ENCODE measurements around the gene ELMO3.

Gene ELMO3

DNA sequence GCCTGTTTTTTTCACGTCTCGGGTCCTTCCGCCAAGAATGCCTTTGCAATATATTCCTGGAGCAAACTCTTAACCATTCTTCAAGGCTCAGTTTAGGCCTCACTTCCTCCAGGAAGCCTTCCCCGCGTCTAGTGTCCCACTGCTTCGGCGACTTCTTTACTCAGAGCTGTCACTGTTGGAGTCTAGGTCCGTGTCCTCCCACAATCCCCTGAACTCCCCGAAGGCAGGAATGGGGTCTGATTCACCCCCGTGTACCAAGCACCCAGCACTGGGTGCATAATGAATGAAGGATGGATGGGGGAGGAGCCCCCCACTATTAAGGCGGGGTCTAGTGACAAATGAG is 15.7 kb upstream of the ELMO3 start:
- DNase-seq: no peak

DNA sequence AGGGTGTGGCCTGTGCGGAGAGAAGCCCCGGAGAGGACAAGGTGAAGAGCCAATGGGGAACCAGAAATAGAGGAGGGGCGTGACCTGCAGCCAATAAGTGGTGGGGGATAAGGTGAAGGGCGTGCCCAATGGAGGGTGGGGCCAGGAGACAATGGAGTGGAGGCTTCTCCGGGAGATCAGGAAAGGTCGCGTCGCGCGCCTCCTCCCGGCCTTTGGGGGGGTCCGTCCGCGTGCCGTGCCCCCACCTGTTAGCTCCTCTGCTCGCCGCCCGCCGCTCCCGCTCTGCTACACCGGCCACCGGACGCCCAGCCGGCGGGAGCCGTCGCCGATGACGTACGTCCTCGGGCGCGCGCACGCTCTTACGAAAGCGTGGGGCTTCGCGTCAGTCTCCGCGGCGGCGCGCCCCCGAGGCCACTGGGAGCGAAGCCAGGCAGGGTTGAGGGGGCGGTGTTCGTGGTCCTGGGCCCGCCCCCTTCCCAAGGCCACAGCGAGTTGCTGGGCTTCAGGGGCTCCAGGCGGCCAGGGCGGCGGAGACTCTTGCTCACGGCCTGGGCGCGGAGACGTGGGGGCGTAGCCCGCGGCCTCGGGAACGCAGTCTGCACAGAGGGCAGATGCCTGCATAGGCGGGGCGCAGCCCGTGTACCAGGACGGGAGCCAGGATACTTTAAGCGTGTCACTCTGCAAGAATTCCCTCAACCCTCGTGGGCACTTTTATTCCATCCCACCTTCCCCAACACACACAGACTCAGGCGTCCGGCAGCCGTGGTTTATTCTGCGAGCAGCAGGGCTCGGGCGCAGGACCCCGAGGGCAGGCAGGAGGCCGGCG is 15.1 kb upstream of the ELMO3 start, which contains the start of gene MATCAP1:
TSS of gene MATCAP1 (minus strand) at position 337 of the 826 bp plus-strand sequence. CDS start 3,353 bp downstream, outside the sequence.
- peak; percentile 90 to 98 for DNase-seq

DNA sequence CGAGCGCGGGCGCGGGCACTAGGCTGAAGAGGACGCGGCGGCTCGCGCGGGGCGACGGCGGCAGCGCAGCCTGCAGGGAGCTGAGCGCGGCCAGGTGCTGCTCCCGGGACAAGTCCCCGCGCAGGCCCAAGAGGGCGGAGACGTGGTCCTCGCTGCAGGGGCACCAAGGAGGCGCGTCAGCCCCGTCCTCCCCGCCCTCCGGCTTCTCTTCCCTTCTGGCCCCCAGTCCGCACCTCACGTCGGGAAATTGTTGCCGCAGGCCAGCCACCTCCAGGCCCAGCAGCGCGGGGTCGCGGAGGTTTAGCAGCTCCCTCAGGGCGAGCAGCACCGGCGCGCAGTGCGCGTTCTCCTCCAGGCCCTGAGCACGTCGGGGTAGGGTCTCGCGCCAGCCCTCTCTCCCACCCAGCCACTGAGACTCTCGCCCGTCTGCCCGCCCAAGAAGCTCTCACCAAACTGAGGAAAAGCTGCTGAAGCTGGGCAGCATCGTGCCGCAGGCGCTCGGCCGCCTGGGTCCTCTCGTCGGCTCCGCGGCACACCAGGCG is 14.4 kb upstream of the ELMO3 start:
- DNase-seq: no peak

DNA sequence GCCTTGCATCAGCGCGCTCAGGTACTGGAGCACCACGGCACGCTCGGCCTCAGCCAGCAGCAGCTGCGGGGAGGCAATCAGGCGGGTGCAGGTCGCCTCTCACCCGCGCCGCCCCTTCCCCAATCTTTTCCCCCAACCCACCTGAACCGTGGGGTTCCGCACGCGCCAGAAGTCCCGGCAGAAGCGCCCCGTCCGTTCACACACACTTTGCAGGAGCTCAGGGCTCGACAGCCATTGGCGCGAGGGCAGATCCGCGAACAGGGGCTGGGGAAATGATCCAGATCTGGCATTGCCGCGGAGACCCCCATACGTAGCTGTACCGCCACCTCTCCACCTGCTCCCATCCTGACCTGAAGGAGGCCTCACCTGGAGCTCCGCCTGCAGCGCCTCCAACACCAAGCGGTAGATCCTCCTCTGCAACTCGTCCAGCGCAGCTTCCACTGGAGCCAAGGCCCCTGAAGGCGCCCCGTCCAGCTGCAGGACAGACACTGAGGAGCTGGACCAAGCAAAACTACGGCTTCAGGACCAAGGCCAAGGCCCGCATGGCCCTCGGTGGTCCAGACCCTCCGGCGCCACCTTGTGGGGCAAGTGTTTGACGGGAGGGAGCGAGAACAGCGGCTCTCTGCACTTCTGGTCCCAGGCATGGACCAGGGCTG is 13.8 kb upstream of the ELMO3 start:
- DNase-seq: peak in 1 of 2 experiments; percentile 72

DNA sequence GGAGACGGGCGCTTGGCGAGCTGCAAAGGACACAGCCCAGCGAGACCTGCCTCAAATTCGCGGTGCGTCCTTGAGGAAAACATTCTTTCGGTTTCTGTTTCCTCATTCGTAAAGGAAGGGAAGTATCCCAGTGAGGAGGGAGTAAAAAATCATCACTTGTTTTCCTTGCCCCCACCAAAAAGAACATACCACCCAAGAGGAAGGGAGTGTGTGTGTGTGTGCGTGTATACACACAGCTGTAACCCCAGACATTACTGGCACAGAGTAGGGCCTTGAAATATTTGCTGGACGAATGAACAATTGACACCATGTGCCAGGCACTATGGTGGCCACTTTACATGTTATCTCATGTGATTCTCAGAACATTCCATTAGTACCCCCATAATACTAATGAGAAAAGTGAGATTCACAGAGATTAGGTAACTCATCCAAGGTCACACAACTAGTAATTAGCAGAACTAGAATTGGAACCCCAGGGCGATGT is 13.2 kb upstream of the ELMO3 start:
- DNase-seq: no peak

DNA sequence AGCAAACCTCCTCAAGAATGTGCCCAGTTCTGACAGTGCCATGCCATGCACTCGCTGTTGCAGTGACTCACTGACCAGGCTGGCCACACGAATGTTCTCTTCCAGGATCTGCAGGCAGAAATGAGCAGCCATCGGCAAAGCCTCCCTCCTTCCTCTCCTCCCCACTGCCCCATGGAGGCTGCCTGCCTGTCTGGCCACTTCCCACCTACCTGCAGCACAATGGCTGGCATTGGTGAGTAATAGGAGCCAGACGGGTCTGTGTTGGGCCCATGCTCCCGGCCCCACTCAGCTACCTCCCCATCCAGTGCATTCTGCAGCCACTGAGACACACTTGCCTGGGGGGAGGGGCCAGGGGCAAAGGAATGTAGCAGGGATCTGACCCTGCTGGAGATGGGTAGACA is 12.4 kb upstream of the ELMO3 start:
- DNase-seq: no peak

DNA sequence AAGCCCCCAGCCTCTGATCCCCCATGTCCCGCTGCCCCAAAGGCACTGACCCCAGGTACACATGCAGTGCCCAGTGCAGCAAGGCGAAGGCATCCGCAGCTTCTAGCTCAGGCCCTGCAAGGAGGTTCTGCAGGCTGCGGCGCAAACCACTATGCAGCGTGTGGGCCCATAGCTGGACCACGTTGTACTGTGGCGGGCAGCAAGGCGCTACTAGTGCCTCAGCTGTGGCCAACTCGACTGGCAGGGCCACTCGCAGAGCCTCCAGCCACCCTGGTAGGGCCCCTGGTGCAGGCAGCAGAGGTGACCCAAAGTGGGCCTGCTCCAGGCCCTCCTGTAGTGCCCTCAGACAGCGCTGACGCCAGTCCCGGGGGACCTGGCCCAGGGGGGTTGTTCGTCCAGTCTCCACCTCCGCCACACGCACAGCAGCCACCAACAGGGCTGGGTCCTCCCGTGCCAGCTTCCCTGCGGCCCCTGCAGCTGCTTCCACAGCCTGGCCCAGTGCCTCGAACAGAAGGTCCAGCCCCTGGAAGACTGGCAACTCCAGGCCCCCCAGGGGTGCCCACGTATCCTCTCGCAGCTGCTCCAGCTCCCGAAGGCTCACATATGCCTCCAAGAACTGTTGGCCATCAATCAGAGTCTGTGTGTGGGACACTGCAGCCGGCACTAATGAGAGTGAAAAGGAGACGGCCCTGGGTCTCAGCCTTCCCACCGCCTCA is 11.6 kb upstream of the ELMO3 start:
- DNase-seq: no peak

DNA sequence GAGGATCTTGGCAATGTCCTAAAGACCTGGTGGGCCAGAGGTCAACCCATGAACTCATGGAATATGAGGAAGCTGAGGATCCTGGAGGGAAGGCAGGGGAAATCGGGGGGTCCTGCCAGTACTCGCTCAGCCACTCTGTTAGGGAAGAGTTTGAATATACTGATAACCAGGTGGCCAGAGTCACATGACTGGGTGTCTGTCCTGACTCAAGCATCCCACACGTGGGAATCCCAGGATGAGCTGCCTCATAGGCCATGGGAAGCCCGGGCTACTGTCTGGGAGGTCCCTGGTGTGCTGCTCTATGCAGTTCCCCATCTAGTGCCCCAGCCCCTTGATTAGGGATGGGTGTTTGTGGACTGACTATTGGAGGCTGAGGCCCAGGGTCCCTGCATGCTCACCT is 10.6 kb upstream of the ELMO3 start:
- DNase-seq: no peak

DNA sequence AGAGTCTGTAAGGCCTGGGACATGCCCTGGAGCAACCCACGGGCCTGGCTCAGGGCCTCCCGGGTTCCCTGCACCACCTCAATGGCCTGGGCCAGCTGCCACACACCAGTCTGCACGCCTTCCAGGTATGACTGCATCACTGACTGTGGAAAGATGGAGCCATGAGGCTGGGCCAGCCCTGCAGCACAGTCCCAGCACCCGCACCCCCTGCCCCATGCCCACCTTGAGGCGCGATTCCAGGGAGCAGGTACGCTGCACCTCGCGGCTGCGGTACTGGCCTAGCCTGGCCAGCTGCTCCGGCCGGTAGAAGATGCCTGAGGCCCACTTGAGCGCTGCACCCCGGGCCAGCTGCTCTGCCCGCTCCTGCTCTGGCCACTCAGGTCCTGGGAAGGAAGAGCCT is 10.1 kb upstream of the ELMO3 start:
- no peak for DNase-seq

DNA sequence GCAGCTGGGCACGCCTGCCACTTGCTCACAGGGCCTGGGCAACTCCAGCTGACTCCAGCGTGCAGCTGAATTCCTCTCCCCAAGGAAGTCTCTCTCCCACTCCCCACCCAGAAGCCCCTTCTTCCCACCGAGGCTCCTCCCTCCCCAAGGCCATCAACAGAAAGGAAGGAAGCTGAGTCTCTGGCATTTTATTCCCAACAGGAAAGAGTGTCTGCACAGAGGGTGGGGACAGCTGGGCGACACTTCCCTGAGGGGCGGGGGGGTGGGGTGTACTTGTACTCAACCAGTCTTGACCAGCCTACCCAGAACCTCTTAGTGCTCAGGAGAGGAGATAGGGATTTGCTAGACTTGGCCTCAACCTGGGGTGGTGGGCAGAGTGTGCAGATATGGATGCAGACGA is 8.9 kb upstream of the ELMO3 start, which contains the start of gene EXOC3L1:
TSS of gene EXOC3L1 (minus strand) at position 96 of the 400 bp plus-strand sequence. CDS start 460 bp downstream, outside the sequence.
- no peak for DNase-seq

DNA sequence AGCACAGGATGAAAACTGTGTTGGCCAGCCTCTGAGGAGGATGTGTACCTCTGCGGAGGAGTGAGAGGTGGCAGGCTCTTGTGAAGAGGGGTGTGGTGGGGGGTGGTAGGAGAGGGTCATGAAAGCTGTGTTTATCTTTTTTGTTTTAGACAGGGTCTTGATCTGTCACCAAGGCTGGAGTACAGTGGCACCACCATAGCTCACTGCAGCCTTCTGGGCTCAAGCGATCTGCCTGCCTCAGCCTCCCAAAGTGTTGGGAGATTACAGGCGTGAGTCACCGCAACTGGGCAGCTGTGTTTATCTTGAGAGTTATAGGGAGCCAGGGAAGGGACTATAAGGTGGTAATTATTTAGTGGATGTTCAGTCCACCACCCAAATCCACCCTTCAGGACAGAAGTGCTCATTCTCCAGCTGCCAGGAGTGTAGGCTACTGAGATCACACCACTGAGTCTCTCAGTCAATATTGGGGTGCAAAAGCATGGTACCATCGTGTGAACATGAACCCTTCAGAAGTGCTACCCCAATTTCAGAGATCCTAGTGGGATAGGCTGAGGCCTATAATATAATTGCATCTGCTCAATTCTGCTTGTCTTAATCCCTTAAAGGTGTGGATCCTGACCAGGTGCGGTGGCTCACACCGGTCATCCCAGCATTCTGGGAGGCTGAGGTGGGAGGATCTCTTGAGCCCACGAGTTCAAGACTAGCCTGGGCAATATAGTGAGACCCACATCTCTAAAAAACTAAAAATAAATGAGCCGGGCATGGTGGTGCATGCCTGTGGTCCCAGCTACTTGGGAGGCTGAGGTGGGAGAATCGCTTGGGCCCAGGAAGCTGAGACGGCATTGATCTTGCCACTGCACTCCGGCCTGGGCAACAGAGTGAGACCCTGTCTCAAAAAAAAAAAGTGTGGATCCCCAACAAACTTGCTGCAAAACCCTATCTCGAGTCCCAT is 8.2 kb upstream of the ELMO3 start:
- DNase-seq: no peak

DNA sequence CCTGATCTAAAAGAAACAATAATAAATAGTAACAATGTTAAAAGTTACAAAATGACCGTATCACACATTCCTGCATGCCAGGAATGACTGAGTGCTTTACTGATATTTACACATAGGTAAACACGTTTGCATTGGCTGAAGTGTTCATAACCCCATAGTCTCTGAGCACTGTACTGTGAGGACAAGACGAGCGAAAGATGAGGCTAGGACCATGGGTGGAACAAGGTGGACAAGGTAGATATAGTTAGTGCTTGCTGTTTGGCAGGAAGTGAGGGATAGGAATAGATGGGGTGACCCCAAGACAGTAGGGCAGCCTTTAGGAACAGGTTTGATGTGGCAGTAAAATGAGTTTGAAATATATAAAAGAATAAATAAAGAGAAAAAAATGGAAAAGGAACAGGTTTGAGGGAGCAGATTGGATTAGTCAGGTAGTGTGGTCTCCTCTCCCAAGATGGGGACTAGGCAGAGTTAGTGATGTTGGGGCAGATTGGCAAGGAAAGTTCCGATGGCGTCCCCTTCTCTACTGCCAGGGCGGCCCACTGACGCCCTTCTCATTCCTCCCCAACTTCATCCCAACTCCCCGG is 7.4 kb upstream of the ELMO3 start:
- DNase-seq: no peak

DNA sequence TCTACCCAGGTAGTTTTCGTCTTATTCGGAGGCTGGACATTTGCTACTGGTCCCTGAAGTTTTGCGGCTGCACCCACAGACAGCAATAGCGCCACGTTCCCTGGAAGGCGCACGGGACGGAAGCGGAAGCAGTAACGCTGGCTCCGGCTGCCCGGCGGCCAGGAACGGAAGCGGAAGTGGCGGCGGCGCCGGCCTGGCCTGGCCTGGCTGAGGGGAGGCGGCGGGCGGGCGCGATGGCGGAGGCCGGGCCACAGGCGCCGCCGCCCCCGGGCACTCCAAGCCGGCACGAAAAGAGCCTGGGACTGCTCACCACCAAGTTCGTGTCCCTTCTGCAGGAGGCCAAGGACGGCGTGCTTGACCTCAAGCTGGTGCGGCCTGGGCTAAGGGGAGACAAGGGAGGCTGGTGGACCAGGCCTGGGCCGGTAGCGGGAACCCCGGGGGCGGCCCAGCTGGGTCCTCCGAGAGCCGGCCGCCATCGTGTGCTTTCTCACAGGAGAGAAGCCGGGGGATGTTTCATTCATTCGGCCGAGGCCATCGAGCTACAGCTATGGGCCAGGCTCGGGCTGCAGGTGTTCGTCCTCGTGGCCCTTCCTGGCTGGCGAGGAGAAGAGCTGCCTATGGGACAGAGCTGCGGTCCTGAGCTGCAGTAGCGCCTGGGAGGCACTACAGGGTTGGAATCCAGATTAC is 6.8 kb upstream of the ELMO3 start, which contains the start of gene E2F4:
TSS of gene E2F4 (plus strand) at position 161 of the 687 bp plus-strand sequence. CDS start at position 234, 73 bp downstream.
- peak; percentile 78 to 87 for DNase-seq

DNA sequence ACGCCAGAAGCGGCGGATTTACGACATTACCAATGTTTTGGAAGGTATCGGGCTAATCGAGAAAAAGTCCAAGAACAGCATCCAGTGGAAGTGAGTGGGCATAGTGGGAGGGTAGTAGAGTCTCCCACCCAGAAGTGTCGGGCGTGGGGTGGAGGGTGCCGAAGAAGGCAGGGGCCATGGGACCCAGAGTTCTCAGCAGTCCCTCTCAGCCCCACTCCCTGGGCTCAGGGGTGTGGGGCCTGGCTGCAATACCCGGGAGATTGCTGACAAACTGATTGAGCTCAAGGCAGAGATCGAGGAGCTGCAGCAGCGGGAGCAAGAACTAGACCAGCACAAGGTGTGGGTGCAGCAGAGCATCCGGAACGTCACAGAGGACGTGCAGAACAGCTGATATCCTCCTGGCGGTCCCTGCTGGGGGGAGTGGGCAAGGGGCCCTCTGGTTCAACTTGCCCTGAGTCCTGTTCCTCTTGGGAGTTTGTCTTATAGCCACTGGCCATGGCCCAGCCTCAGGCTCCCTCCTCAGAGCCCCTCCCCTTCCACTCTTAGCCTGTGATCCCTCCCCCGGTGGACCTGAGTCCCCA is 6.1 kb upstream of the ELMO3 start:
- DNase-seq: no peak

DNA sequence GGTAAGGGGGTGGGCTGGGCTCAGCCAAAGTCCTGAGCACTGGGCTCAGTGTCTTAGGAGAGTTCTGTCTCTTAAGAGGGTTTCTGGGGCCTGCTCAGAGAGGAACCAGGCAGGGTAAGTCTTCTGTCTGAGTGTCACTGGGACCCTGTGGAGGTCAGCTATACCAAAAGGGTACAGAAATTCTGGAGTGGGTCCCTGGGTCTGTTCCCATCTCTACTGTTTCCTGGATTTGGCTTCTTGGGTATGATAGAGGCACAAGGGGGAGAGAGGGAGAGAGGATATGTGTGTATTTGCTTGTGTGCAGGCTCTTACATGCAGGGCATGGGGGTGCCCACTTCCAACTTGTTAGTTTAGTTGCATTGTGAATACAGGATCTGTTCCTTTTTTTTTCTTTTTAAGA is 5.4 kb upstream of the ELMO3 start:
- no peak for DNase-seq

DNA sequence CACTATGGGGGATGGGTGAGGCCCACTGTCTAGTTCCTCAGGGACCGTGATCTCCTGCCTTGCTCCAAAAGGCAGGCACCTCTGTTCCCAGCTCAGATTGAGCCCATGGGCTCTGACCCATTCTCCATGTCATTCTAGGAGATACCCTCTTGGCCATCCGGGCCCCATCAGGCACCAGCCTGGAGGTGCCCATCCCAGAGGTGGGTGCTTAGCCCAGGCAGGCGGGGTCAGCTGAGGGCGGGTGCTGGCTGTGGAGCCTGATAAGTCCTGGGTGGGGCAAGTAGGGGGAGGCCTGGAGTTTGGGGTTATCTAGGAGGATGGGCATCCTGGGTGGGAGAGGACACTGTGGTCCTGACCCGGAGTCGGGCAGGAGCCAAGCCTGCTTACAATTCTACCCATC is 4.7 kb upstream of the ELMO3 start:
- no peak for DNase-seq

DNA sequence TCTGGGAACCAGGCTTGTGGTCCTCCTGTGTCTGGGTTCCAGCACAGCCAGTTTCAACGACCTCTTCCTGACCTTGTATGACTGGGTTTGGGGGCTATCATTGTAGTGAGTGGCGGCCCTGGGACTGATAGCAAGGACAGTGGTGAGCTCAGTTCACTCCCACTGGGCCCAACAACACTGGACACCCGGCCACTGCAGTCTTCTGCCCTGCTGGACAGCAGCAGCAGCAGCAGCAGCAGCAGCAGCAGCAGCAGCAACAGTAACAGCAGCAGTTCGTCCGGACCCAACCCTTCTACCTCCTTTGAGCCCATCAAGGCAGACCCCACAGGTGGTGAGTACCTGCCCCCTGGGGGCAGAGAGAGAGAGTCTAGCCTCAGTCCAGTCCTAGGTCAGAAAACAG is 3.3 kb upstream of the ELMO3 start:
- no peak for DNase-seq

DNA sequence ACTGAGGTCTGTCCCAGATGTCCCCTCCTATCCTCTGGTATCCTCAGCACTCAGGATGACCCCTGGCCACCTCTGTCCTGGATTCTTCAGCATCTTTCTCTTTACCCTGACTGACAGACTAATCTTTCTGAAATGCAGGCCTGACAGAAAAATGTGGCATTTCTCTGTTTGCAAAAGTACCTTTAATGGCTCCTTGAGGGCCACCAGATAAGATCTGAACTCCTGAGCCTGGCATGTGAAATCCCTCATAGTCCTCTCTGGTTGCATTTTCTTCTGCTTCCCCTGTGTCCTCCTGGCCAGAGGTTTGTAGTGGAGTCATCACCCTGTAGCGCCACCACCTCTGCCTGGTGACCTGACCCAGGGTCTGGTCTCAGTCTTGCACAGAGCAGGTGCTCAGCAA is 2.0 kb upstream of the ELMO3 start:
- DNase-seq: no peak

DNA sequence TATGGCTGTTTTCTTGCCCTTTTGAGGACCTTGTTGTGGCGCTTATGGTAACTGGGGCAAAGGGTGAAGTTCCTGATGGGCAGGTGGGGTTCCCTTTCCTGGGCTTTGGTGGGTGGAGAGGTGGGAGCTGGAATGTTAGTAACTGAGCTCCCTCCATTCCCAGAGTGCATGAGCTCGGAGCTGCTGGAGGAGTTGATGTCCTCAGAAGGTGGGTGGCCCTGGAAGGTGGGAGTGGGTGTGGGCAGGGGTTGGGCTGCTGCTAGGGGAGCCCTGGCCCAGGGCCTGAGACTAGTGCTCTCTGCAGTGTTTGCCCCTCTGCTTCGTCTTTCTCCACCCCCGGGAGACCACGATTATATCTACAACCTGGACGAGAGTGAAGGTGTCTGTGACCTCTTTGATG is 1.2 kb upstream of the ELMO3 start:
- DNase-seq: no peak

DNA sequence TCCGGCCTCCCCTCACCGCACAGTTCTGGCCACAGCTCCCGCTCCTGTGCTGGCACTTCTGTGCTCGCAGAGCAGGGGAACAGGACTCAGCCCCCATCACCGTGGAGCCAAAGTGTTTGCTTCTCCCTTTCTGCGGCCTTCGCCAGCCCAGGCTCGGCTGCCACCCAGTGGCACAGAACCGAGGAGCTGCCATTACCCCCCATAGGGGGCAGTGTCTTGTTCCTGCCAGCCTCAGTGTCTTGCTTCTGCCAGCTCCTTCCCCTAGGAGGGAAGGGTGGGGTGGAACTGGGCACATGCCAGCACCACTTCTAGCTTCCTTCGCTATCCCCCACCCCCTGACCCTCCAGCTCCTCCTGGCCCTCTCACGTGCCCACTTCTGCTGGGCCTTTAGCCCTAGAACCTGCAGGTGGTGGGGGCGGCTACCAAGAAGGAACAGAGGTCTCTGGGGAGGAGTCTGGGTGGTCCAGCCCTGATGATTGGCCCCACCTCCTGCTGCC is 645 bp upstream of the ELMO3 start:
- peak in 1 of 2 experiments; percentile 35 for DNase-seq
